H9 (cell line): ENCODE results near the gene CABCOCO1. TPM values are rescaled to one million over a fixed set of nuclear protein-coding genes. Genes with fewer than 3 reads are reported as not detected.
A peak's percentile ranks its signal among the peaks of the same experiment; 100 is the strongest.

Source experiments
- DNase-seq: peaks from one replicate; pipeline ENCODE4 v3.0.0-alpha.2; 2017
- H2AFZ ChIP-seq: one replicate; pipeline ENCODE4 v1.6.1; 2013; ENCODE audit warnings: mild to moderate bottlenecking, low read length, control low read depth, moderate library complexity
- H2AK5ac ChIP-seq: 2 replicates; pipeline ENCODE4 v1.6.1; 2013; ENCODE audit warnings: low read length, control low read depth, mixed read lengths; ENCODE audit not compliant: insufficient read length
- H2BK120ac ChIP-seq: one replicate; pipeline ENCODE4 v1.6.1; 2013; ENCODE audit warnings: low read depth, mild to moderate bottlenecking, low read length, control low read depth, inconsistent platforms; ENCODE audit not compliant: poor library complexity, severe bottlenecking
- H2BK12ac ChIP-seq: 2 replicates; pipeline ENCODE4 v1.6.1; 2013; ENCODE audit warnings: low read length, control low read depth, mixed read lengths, low read depth; ENCODE audit not compliant: insufficient read length
- H2BK15ac ChIP-seq: 2 replicates; pipeline ENCODE4 v1.6.1; 2013; ENCODE audit warnings: low read depth, low read length, control low read depth
- H2BK20ac ChIP-seq: one replicate; pipeline ENCODE4 v1.6.1; 2013; ENCODE audit warnings: low read depth, mild to moderate bottlenecking, low read length, control low read depth, inconsistent platforms; ENCODE audit not compliant: poor library complexity, severe bottlenecking
- H2BK5ac ChIP-seq: 2 replicates; pipeline ENCODE4 v1.6.1; 2013; ENCODE audit warnings: low read length, control low read depth, mixed read lengths; ENCODE audit not compliant: insufficient read length
- H3K14ac ChIP-seq: 2 replicates; pipeline ENCODE4 v1.6.1; 2013; ENCODE audit warnings: low read length, control low read depth; ENCODE audit not compliant: insufficient read depth
- H3K18ac ChIP-seq: 2 replicates; pipeline ENCODE4 v1.6.1; 2013; ENCODE audit warnings: low read depth, mild to moderate bottlenecking, mixed read lengths, low read length, control low read depth; ENCODE audit not compliant: insufficient read length
- H3K23ac ChIP-seq: 2 replicates; pipeline ENCODE4 v1.6.1; 2013; ENCODE audit warnings: low read length, control low read depth, mixed read lengths, low read depth; ENCODE audit not compliant: insufficient read length
- H3K23me2 ChIP-seq: 2 replicates; pipeline ENCODE4 v1.6.1; 2013; ENCODE audit warnings: low read depth, mild to moderate bottlenecking, mixed read lengths, low read length, control low read depth; ENCODE audit not compliant: insufficient read length, poor library complexity, severe bottlenecking
- H3K27ac ChIP-seq: 2 replicates; pipeline ENCODE4 v1.5.1; 2013; ENCODE audit warnings: low read length, control low read depth, mixed read lengths, low read depth; ENCODE audit not compliant: insufficient read length
- H3K27me3 ChIP-seq: 2 replicates; pipeline ENCODE4 v1.6.1; 2013; ENCODE audit warnings: low read length, control low read depth, inconsistent platforms; ENCODE audit not compliant: insufficient read depth
- H3K4ac ChIP-seq: 2 replicates; pipeline ENCODE4 v1.6.1; 2013; ENCODE audit warnings: low read depth, mild to moderate bottlenecking, control low read depth, inconsistent platforms, low read length, moderate library complexity
- H3K4me1 ChIP-seq: 2 replicates; pipeline ENCODE4 v1.6.1; 2013; ENCODE audit warnings: low read length, control low read depth, inconsistent platforms; ENCODE audit not compliant: insufficient read depth
- H3K4me2 ChIP-seq: 2 replicates; pipeline ENCODE4 v1.6.1; 2013; ENCODE audit warnings: low read length, control low read depth, mixed read lengths; ENCODE audit not compliant: insufficient read length, insufficient read depth
- H3K56ac ChIP-seq: 2 replicates; pipeline ENCODE4 v1.6.1; 2013; ENCODE audit warnings: low read depth, mild to moderate bottlenecking, mixed read lengths, low read length, control low read depth; ENCODE audit not compliant: insufficient read length
- H3K79me1 ChIP-seq: 2 replicates; pipeline ENCODE4 v1.6.1; 2013; ENCODE audit warnings: low read depth, mild to moderate bottlenecking, moderate library complexity, low read length, control low read depth, inconsistent platforms; ENCODE audit not compliant: insufficient read depth, poor library complexity, severe bottlenecking
- H3K79me2 ChIP-seq: 2 replicates; pipeline ENCODE4 v1.6.1; 2013; ENCODE audit warnings: low read length, control low read depth, inconsistent platforms; ENCODE audit not compliant: insufficient read depth
- H3K9ac ChIP-seq: 2 replicates; pipeline ENCODE4 v1.6.1; 2013; ENCODE audit warnings: low read length, control low read depth, mixed read lengths; ENCODE audit not compliant: insufficient read length; ENCODE audit errors: extremely low read depth
- H3K9me3 ChIP-seq: one replicate; pipeline ENCODE4 v1.6.1; 2013; ENCODE audit warnings: low read depth, low read length, inconsistent platforms; ENCODE audit not compliant: control insufficient read depth
- H3T11ph ChIP-seq: one replicate; pipeline ENCODE4 v1.6.1; 2013; ENCODE audit warnings: mild to moderate bottlenecking, low read length, control low read depth, inconsistent platforms
- H4K20me1 ChIP-seq: one replicate; pipeline ENCODE4 v1.6.1; 2013; ENCODE audit not compliant: control insufficient read depth, insufficient read length, insufficient read depth
- H4K5ac ChIP-seq: 2 replicates; pipeline ENCODE4 v1.6.1; 2013; ENCODE audit warnings: low read depth, mild to moderate bottlenecking, mixed read lengths, low read length, control low read depth; ENCODE audit not compliant: insufficient read length
- H4K8ac ChIP-seq: replicated peaks from 2 replicates; pipeline ENCODE4 v1.6.1; 2013; ENCODE audit warnings: low read length, control low read depth, mixed read lengths, low read depth; ENCODE audit not compliant: insufficient read length
- H4K91ac ChIP-seq: 2 replicates; pipeline ENCODE4 v1.6.1; 2013; ENCODE audit warnings: low read depth, mild to moderate bottlenecking, moderate library complexity, mixed read lengths, low read length, control low read depth; ENCODE audit not compliant: insufficient read length
- H3K27ac Mint-ChIP-seq, 3 experiments: 2 replicates in 2 of 3; 3 replicates in 1 of 3; pipeline ENCODE4 v1.8.0; 2020 to 2021; ENCODE audit warnings: mixed read lengths in 3 of 3, mild to moderate bottlenecking in 1 of 3, moderate library complexity in 1 of 3
- H3K27me3 Mint-ChIP-seq: 2 replicates; pipeline ENCODE4 v1.8.0; 2021; ENCODE audit warnings: low read depth, mild to moderate bottlenecking, moderate library complexity, mixed read lengths
- H3K36me3 Mint-ChIP-seq, 3 experiments: 2 replicates in 2 of 3; 3 replicates in 1 of 3; pipeline ENCODE4 v1.8.0; 2020 to 2021; ENCODE audit warnings: low read depth in 3 of 3, mixed read lengths in 3 of 3; ENCODE audit not compliant: insufficient read depth in 1 of 3
- H3K4me1 Mint-ChIP-seq, 2 experiments: 2 replicates each; pipeline ENCODE4 v1.8.0; 2020; ENCODE audit warnings: mixed read lengths in 2 of 2
- H3K4me3 Mint-ChIP-seq, 2 experiments: 2 replicates in 1 of 2; 3 replicates in 1 of 2; pipeline ENCODE4 v1.8.0; 2020 to 2021; ENCODE audit warnings: mild to moderate bottlenecking in 2 of 2, mixed read lengths in 2 of 2, moderate library complexity in 1 of 2
- H3K9me3 Mint-ChIP-seq, 2 experiments: 2 replicates in 1 of 2; 3 replicates in 1 of 2; pipeline ENCODE4 v1.8.0; 2020; ENCODE audit warnings: mild to moderate bottlenecking in 2 of 2, mixed read lengths in 2 of 2, moderate library complexity in 1 of 2
- CTCF ChIP-seq: fragments of 200-600 bp; sonication (generic); conservative IDR thresholded peaks from 3 replicates; pipeline ENCODE4 v1.8.0; 2021; ENCODE audit warnings: antibody characterized with exemption, mild to moderate bottlenecking
- WGBS: extraction: QIAGEN DNeasy Blood & Tissue Kit; methylation state at CpG from one replicate; pipeline ENCODE4 v1.1.7; 2013; ENCODE audit warnings: missing lambda C conversion rate, low lambda C conversion rate, mixed read lengths; ENCODE audit not compliant: insufficient read length; ENCODE audit errors: extremely low coverage; 5-methylcytosine and 5-hydroxymethylcytosine counted together
- total RNA-seq: library from RNA; stranded (reverse); gene quantifications from 2 replicates; pipeline ENCODE4 v1.2.1, GENCODE V29; 2021

CABCOCO1 gene
- total RNA-seq, 1 experiment from 2014 or later = not detected

DNA sequence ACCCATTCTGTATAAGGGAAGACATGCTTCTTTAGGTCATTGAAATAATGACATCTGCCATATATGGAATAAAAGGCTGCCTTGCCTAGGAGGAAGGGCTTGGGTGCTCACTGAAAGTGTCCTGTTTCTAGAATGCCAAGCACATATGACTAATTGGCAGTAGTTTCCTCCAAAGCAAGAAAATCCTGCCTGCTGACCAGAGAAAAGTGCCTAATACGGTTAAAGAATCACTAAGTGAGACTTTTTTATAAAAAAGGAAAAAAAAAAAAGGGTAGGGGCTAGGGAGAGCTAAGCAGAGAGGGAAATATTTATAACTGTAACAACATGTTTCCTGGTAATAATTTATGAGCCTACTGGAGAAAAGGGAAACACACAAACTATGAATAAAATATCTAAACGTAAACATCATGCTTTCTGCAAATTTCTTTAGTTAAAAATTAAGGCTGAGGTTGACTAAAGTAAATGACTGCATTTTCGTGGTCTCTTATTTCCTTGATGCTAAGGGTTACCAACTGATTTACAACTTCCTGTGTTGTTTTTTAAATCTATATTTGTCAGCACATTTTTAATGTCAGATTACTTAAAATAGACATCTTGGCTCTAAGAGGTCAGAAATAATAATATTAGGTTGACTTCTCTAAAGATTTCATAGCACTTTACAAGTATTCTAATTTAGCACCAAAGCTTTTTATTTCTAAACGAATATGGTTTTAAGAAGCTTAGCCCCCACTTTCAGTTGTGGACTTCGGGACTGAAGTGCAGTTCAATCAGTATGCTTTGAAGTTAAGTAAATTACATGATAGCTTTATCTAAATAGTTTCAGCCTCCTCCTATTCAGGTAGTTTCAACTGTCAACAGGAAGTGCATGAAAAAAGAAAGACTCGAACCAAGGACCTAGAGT, 89.6 kb downstream of the CABCOCO1 start:
- no peak overlapping the region for H2BK15ac ChIP-seq
- no peaks in the 10 kb centered on the region for H3K27me3 Mint-ChIP-seq
- H3T11ph ChIP-seq = no peak overlapping the region
- H3K4me1 ChIP-seq = no peaks in the 10 kb centered on the region; the same call in 1 of the 2 replicates
- no peaks in the 10 kb centered on the region for H3K79me1 ChIP-seq
- H2BK120ac ChIP-seq = no peak overlapping the region
- H3K27ac ChIP-seq = no peak overlapping the region
- H2AK5ac ChIP-seq = no peak overlapping the region
- no peak overlapping the region for H2BK20ac ChIP-seq
- H3K56ac ChIP-seq = no peak overlapping the region
- no peak for DNase-seq
- no peak overlapping the region for H4K91ac ChIP-seq
- H4K20me1 ChIP-seq = no peaks in the 10 kb centered on the region
- no peak overlapping the region for H3K9ac ChIP-seq
- H3K9me3 Mint-ChIP-seq = no peaks in the 10 kb centered on the region; a peak in 1 of 5 replicates
- no peak overlapping the region for H4K8ac ChIP-seq
- H3K4me1 Mint-ChIP-seq = peaks cover 25 to 26% of the 10 kb centered on the region in 2 experiments
- no peaks in the 10 kb centered on the region for H3K27me3 ChIP-seq
- no peak overlapping the region for H3K23ac ChIP-seq
- H3K4me2 ChIP-seq = no peak overlapping the region
- H2AFZ ChIP-seq = no peak overlapping the region
- no peaks in the 10 kb centered on the region for H3K23me2 ChIP-seq
- H3K4me3 Mint-ChIP-seq = no peak overlapping the region
- H4K5ac ChIP-seq = no peak overlapping the region
- no peak for TF ChIP-seq CTCF
- no peak overlapping the region for H3K14ac ChIP-seq
- WGBS = no CpG with 5 or more reads among the region's 6 CpGs
- H2BK5ac ChIP-seq = no peak overlapping the region
- no peak overlapping the region for H2BK12ac ChIP-seq
- H3K27ac Mint-ChIP-seq = peak overlapping the region in 1 of 3 experiments; percentile 44; a peak in 1 of 7 replicates
- no peaks in the 10 kb centered on the region for H3K79me2 ChIP-seq
- H3K9me3 ChIP-seq = no peaks in the 10 kb centered on the region
- H3K36me3 Mint-ChIP-seq = no peaks in the 10 kb centered on the region
- no peak overlapping the region for H3K18ac ChIP-seq
- H3K4ac ChIP-seq = no peak overlapping the region
